SK-N-SH (cell line): ENCODE results near the gene B4GALT1. TPM values are rescaled to one million over a fixed set of nuclear protein-coding genes. Genes with fewer than 3 reads are reported as not detected.

Experiments
- CTCF ChIA-PET: fragments of 300-600, 350-600 bp; formaldehyde crosslinking; extraction: SDS; loops from one replicate; lab custom pipeline; 2021; lab: Yijun Ruan, JAX
- POLR2A ChIA-PET: fragments of 350-600 bp; sonication (Branson Sonifier 250); formaldehyde crosslinking; extraction: SDS; loops from one replicate; lab custom pipeline; 2020; ENCODE audit warnings: antibody characterized with exemption, inconsistent platforms; lab: Yijun Ruan, JAX
- DNase-seq: peaks from one replicate; pipeline ENCODE4 v3.0.0; 2012
- H2AFZ ChIP-seq: fragments of 200-600 bp; sonication (generic); 2 replicates; pipeline ENCODE4 v1.8.1; 2016; ENCODE audit warnings: antibody characterized with exemption, mild to moderate bottlenecking, low read depth
- H3F3A ChIP-seq: fragments of 200-600 bp; sonication (generic); replicated peaks from 2 replicates; pipeline ENCODE3; 2016; ENCODE audit warnings: antibody characterized with exemption, mild to moderate bottlenecking; ENCODE audit not compliant: insufficient read depth
- H3K27ac ChIP-seq, 2 experiments: fragments of 200-500 bp in 1 of 2; fragments of 200-600 bp in 1 of 2; sonication (Bioruptor generic) in 1 of 2; sonication (generic), shearing (Covaris generic) in 1 of 2; 2 replicates each; pipeline versions ENCODE4 v1.5.1 to v1.6.1; 2014 to 2016; ENCODE audit warnings: low read depth in 2 of 2, inconsistent platforms in 1 of 2, low read length in 1 of 2, mild to moderate bottlenecking in 1 of 2, mixed read lengths in 1 of 2
- H3K27me3 ChIP-seq: fragments of 200-600 bp; sonication (generic), shearing (Covaris generic); 2 replicates; pipeline ENCODE4 v1.6.1; 2016; ENCODE audit warnings: mixed run types; ENCODE audit not compliant: insufficient read depth
- H3K36me3 ChIP-seq, 2 experiments: fragments of 200-500 bp in 1 of 2; fragments of 200-600 bp in 1 of 2; sonication (Bioruptor generic) in 1 of 2; sonication (generic) in 1 of 2; replicated peaks in 1 of 2; 2 replicates each; pipeline versions ENCODE3 to v1.5.1; 2014 to 2016; ENCODE audit warnings: low read length in 1 of 2, mild to moderate bottlenecking in 1 of 2; ENCODE audit not compliant: insufficient read depth in 2 of 2, control insufficient read depth in 1 of 2
- H3K4me1 ChIP-seq, 2 experiments: fragments of 200-500 bp in 1 of 2; fragments of 200-600 bp in 1 of 2; sonication (Bioruptor generic) in 1 of 2; sonication (generic), shearing (Covaris generic) in 1 of 2; 2 replicates each; pipeline versions ENCODE4 v1.5.1 to v1.6.1; 2014 to 2016; ENCODE audit warnings: low read depth in 1 of 2, low read length in 1 of 2, mixed run types in 1 of 2; ENCODE audit not compliant: insufficient read depth in 2 of 2, control insufficient read depth in 1 of 2
- H3K4me2 ChIP-seq: fragments of 200-600 bp; sonication (generic), shearing (Covaris generic); 2 replicates; pipeline ENCODE4 v1.6.1; 2017; ENCODE audit warnings: mixed run types
- H3K4me3 ChIP-seq, 2 experiments: fragments of 200-500 bp in 1 of 2; fragments of 200-600 bp in 1 of 2; sonication (Bioruptor generic) in 1 of 2; sonication (generic), shearing (Covaris generic) in 1 of 2; 2 replicates each; pipeline versions ENCODE4 v1.5.1 to v1.8.1; 2014 to 2016; ENCODE audit warnings: low read depth in 2 of 2, inconsistent platforms in 1 of 2, low read length in 1 of 2, mild to moderate bottlenecking in 1 of 2, mixed read lengths in 1 of 2, moderate library complexity in 1 of 2
- H3K79me2 ChIP-seq: fragments of 200-600 bp; sonication (generic); 2 replicates; pipeline ENCODE4 v1.8.1; 2017; ENCODE audit warnings: mild to moderate bottlenecking; ENCODE audit not compliant: insufficient read depth
- H3K9ac ChIP-seq: fragments of 200-600 bp; sonication (generic); 2 replicates; pipeline ENCODE4 v1.6.1; 2017; ENCODE audit warnings: mixed run types
- H3K9me2 ChIP-seq: fragments of 200-600 bp; sonication (generic); 2 replicates; pipeline ENCODE4 v1.6.1; 2017; ENCODE audit warnings: mixed run types
- H3K9me3 ChIP-seq: fragments of 200-600 bp; sonication (generic); 2 replicates; pipeline ENCODE4 v1.6.1; 2017; ENCODE audit warnings: mixed run types, mild to moderate bottlenecking, moderate library complexity
- H4K20me1 ChIP-seq: fragments of 200-600 bp; sonication (generic); 2 replicates; pipeline ENCODE4 v1.6.1; 2017; ENCODE audit warnings: mild to moderate bottlenecking, mixed run types; ENCODE audit not compliant: insufficient read depth
- CHD2 ChIP-seq: fragments of 150-350 bp; IDR thresholded peaks from 2 replicates; pipeline ENCODE4 v1.6.1; 2018; ENCODE audit warnings: low read length; ENCODE audit not compliant: partially characterized antibody
- EP300 ChIP-seq, 2 experiments: IDR thresholded peaks; 2 replicates each; pipeline versions ENCODE4 v1.4.0 to v1.6.1; 2012; ENCODE audit warnings: borderline replicate concordance in 1 of 2, low read depth in 1 of 2, low read length in 1 of 2
- FOSL2 ChIP-seq: IDR thresholded peaks from 2 replicates; pipeline ENCODE4 v1.4.0; 2012; ENCODE audit warnings: low read depth, mild to moderate bottlenecking, moderate library complexity, borderline replicate concordance
- GATA2 ChIP-seq: sonication (generic); formaldehyde crosslinking; IDR thresholded peaks from 2 replicates; pipeline ENCODE4 v1.5.0; 2020; ENCODE audit warnings: mild to moderate bottlenecking, missing genetic modification reagents
- IRF3 ChIP-seq: fragments of 150-350 bp; IDR thresholded peaks from 2 replicates; pipeline ENCODE4 v1.6.1; 2016; ENCODE audit warnings: mild to moderate bottlenecking, low read depth, low read length
- JUND ChIP-seq: IDR thresholded peaks from 2 replicates; pipeline ENCODE4 v1.4.0; 2012
- MAX ChIP-seq: IDR thresholded peaks from 2 replicates; pipeline ENCODE4 v1.4.0; 2012; ENCODE audit warnings: low read depth
- MEF2A ChIP-seq: IDR thresholded peaks from 2 replicates; pipeline ENCODE4 v1.4.0; 2012; ENCODE audit warnings: low read depth, borderline replicate concordance
- MXI1 ChIP-seq: IDR thresholded peaks from 2 replicates; pipeline ENCODE4 v1.6.1; 2012; ENCODE audit warnings: mild to moderate bottlenecking, low read depth, low read length, improper control_type of control experiment
- NFIC ChIP-seq: IDR thresholded peaks from 2 replicates; pipeline ENCODE4 v1.4.0; 2012; ENCODE audit warnings: borderline replicate concordance
- NRF1 ChIP-seq: IDR thresholded peaks from 2 replicates; pipeline ENCODE4 v1.6.1; 2012; ENCODE audit warnings: low read depth, mild to moderate bottlenecking, low read length
- PBX3 ChIP-seq: IDR thresholded peaks from 2 replicates; pipeline ENCODE4; 2012
- POLR2AphosphoS5 ChIP-seq: IDR thresholded peaks from 2 replicates; pipeline ENCODE4 v1.6.1; 2012; ENCODE audit warnings: low read depth, low read length
- RAD21 ChIP-seq: IDR thresholded peaks from 2 replicates; pipeline ENCODE4 v1.6.1; 2012; ENCODE audit warnings: mild to moderate bottlenecking, low read length
- RFX5 ChIP-seq: IDR thresholded peaks from 2 replicates; pipeline ENCODE4 v1.6.1; 2012; ENCODE audit warnings: mild to moderate bottlenecking, improper control_type of control experiment, low read length
- SIN3A ChIP-seq: IDR thresholded peaks from 2 replicates; pipeline ENCODE4 v1.6.1; 2012; ENCODE audit warnings: low read depth, mild to moderate bottlenecking, low read length, moderate library complexity, borderline replicate concordance
- SMC3 ChIP-seq: IDR thresholded peaks from 2 replicates; pipeline ENCODE4 v1.6.1; 2012; ENCODE audit warnings: low read depth, low read length, improper control_type of control experiment
- TAF1 ChIP-seq: IDR thresholded peaks from 2 replicates; pipeline ENCODE4 v1.6.1; 2012; ENCODE audit warnings: low read depth, mild to moderate bottlenecking, low read length, moderate library complexity, borderline replicate concordance
- TCF12 ChIP-seq: IDR thresholded peaks from 2 replicates; pipeline ENCODE4 v1.4.0; 2012
- TEAD4 ChIP-seq: IDR thresholded peaks from 2 replicates; pipeline ENCODE4 v1.4.0; 2012; ENCODE audit warnings: mild to moderate bottlenecking, borderline replicate concordance; ENCODE audit not compliant: insufficient read depth
- USF1 ChIP-seq: IDR thresholded peaks from 2 replicates; pipeline ENCODE4 v1.4.0; 2012; ENCODE audit warnings: low read depth, borderline replicate concordance
- YY1 ChIP-seq: IDR thresholded peaks from 2 replicates; pipeline ENCODE4 v1.4.0; 2012; ENCODE audit warnings: low read depth, mild to moderate bottlenecking
- WGBS: methylation state at CpG from one replicate; pipeline ENCODE4 v1.1.6; 2017; ENCODE audit warnings: low lambda C conversion rate; 5-methylcytosine and 5-hydroxymethylcytosine counted together
- polyA plus RNA-seq, 3 experiments: library from polyadenylated mRNA; depleted of rRNA; stranded (reverse); fragments of >200 nt; gene quantifications; 2 replicates each; pipeline ENCODE4 v1.2.3, GENCODE V29; 2012

Gene B4GALT1
- polyA plus RNA-seq, 1 of the 3 experiments (the other 2 are of a cell fraction): 36.2 TPM

- Histone ChIP-seq H3K79me2 (peaks cover 92% of the 10 kb centered on the region), H3K36me3 (no peaks in the 10 kb centered on the region), H3K27me3 (no peaks in the 10 kb centered on the region), H3K9me3 (no peaks in the 10 kb centered on the region), H3F3A (peaks cover 25% of the 10 kb centered on the region), H4K20me1 (0 out of 2 replicates have a peak, but pooled peaks cover 14% of the 10 kb centered on the region), H3K4me1 (peaks cover 9 to 22% of the 10 kb centered on the region in 2 experiments; a peak in 2 of 4 replicates), H2AFZ (no peak overlapping the region), H3K9me2 (no peaks in the 10 kb centered on the region), H3K27ac (peak overlapping the region; percentile 77 to 81), H3K4me3 (peak overlapping the region; percentile 13 to 27; a peak in 2 of 4 replicates), H3K9ac (peak overlapping the region; percentile 36; the same call in 1 of the 2 replicates), H3K4me2 (peak overlapping the region; percentile 69)
- WGBS: 14% methylated on average over 5 of the region's 5 CpGs
- no peak for DNase-seq
- peak; percentile 79 for TF ChIP-seq TEAD4
- TF ChIP-seq POLR2AphosphoS5: no peak
- peak; percentile 75 for TF ChIP-seq FOSL2
- TF ChIP-seq TCF12: peak; percentile 60; the same call in 1 of the 2 replicates
- 0 out of 2 replicates have a peak, but pooled peaks have one; percentile 39 for TF ChIP-seq SIN3A
- TF ChIP-seq RAD21: no peak
- TF ChIP-seq USF1: 0 out of 2 replicates have a peak, but pooled peaks have one; percentile 16
- no peak for TF ChIP-seq GATA2 (CRISPR knock-in tag)
- 0 out of 2 replicates have a peak, but pooled peaks have one; percentile 12 for TF ChIP-seq MAX
- TF ChIP-seq PBX3: peak; percentile 50
- peak in 1 of 2 experiments; percentile 42; a peak in 1 of 4 replicates for TF ChIP-seq EP300 (IDR thresholded peaks at IDR 0.05; ENCODE audit: borderline replicate concordance in 1 of 2, low read depth in 1 of 2, low read length in 1 of 2)
- TF ChIP-seq JUND: peak; percentile 66
- peak; percentile 80 for TF ChIP-seq NFIC
- TF ChIP-seq MXI1: no peak
- TF ChIP-seq YY1: no peak
- ChIA-PET CTCF (no interaction called here), POLR2A (no interaction called here)
Observed at GRCh38 chr9:33151007-33151557, 16.1 kb downstream of the B4GALT1 start.

GRCh38 chr9:33148367-33149014 lies 18.6 kb downstream of the B4GALT1 start:
- POLR2A ChIA-PET: no interaction called here
- Histone ChIP-seq H3K9ac (no peak overlapping the region), H3K4me2 (no peak overlapping the region), H3K27ac (no peak overlapping the region), H3K4me1 (peaks cover 6 to 22% of the 10 kb centered on the region in 2 experiments; a peak in 2 of 4 replicates), H3K9me3 (no peaks in the 10 kb centered on the region), H3K9me2 (no peaks in the 10 kb centered on the region), H4K20me1 (peaks cover 29% of the 10 kb centered on the region; the same call in 1 of the 2 replicates), H3K4me3 (no peak overlapping the region), H3F3A (peaks cover 25% of the 10 kb centered on the region), H3K27me3 (no peaks in the 10 kb centered on the region), H3K79me2 (peaks cover 93% of the 10 kb centered on the region), H3K36me3 (no peaks in the 10 kb centered on the region), H2AFZ (no peak overlapping the region)
- CTCF ChIA-PET: interaction anchor here (0.8 kb wide), 1 partner anchor 68 kb away, joined by 3 read pairs; no protein-coding TSS in a partner anchor
- TF ChIP-seq RFX5 (no peak), MXI1 (no peak), NRF1 (no peak), CHD2 (no peak), SMC3 (no peak), MEF2A (no peak), EP300 (IDR thresholded peaks at IDR 0.05; ENCODE audit: borderline replicate concordance in 1 of 2, low read depth in 1 of 2, low read length in 1 of 2) (no peak), TEAD4 (no peak), GATA2 (CRISPR knock-in tag) (no peak), TAF1 (no peak), IRF3 (no peak)
- 66% methylated on average over 4 of the region's 4 CpGs for WGBS
- DNase-seq: no peak
